Right lobe of liver (tissue), 4 donors: ENCODE measurements around the gene LSP1.

Experiments used
- POLR2A ChIP-seq: fragments of 450-650 bp; IDR thresholded peaks from one replicate; pipeline ENCODE4 v1.6.1; 2017; ENCODE audit warnings: antibody characterized with exemption, mild to moderate bottlenecking
- TF ChIP-seq, protein P1 (sequence below), 4 donors: fragments of 200-600 bp in 3 of 4; fragments of 450-650 bp in 1 of 4; IDR thresholded peaks; one replicate each; pipeline versions ENCODE4 v1.5.1 to v1.8.0; 2016 to 2022; ENCODE audit warnings: antibody characterized with exemption in 4 of 4, mild to moderate bottlenecking in 2 of 4
- donor health status: DM: no; HTN: no; CAD: no.
- donor health status: DM: no; HTN: no; CAD: no.
- donor health status: DM: no; HTN: yes; CAD: no.

DNA sequence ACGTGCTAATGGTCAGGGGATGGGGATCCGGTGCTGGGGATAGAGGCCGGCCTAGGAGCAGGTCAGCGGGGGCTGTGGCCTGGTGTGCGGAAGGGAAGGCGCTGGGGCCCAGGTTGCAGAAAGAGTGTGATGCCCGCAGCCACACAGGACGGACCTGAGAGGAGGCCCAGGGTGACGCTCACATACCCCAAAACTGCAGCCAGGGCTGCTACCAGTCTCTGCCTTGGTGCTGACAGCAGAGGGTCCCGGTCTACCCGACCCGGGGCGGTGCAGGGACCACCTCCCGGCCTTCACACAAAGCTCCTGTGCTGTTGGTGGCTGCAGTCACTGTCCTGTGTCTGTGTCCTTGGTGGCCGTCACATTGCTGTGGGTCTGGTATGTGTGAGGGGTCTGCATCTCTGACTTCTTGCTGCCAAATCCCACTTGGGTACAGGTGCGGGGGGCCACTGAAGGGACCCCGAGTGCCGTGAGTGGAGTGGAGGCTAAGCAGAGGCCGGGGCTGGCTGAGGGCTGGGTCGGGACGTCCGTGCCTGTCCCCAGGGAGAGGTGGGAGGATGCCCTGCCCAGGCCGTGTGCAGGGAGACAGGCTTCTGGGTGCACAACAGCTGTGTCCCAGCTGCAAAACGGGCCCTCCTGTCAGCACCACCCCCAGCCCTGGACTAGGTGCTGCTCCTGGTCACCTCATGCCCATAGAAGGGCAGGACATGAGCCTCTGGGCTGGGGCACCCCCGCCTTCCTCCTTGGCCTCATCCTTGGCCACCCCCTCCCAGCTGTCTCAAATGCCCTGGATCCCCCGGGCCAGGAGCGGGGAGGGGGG lies 1.5 kb downstream of the LSP1 start:
- TF ChIP-seq, protein P1, sequence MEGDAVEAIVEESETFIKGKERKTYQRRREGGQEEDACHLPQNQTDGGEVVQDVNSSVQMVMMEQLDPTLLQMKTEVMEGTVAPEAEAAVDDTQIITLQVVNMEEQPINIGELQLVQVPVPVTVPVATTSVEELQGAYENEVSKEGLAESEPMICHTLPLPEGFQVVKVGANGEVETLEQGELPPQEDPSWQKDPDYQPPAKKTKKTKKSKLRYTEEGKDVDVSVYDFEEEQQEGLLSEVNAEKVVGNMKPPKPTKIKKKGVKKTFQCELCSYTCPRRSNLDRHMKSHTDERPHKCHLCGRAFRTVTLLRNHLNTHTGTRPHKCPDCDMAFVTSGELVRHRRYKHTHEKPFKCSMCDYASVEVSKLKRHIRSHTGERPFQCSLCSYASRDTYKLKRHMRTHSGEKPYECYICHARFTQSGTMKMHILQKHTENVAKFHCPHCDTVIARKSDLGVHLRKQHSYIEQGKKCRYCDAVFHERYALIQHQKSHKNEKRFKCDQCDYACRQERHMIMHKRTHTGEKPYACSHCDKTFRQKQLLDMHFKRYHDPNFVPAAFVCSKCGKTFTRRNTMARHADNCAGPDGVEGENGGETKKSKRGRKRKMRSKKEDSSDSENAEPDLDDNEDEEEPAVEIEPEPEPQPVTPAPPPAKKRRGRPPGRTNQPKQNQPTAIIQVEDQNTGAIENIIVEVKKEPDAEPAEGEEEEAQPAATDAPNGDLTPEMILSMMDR (IDR thresholded peaks at IDR 0.05), result no peak
- TF ChIP-seq POLR2A, result no peak
